AML-193 (cell line): ENCODE measurements around the gene STPG4.
A peak's percentile ranks its signal among the peaks of the same experiment; 100 is the strongest.
"Not testable (repeated sequence)": the region's sequence is repeated elsewhere in the genome, so short reads cannot be mapped to it uniquely, and the experiment has no call there.

Source experiments
- DNase-seq, 2 experiments: peaks; one replicate each; lab custom pipeline; 2025; lab: John Stamatoyannopoulos, UW

STPG4 gene

DNA sequence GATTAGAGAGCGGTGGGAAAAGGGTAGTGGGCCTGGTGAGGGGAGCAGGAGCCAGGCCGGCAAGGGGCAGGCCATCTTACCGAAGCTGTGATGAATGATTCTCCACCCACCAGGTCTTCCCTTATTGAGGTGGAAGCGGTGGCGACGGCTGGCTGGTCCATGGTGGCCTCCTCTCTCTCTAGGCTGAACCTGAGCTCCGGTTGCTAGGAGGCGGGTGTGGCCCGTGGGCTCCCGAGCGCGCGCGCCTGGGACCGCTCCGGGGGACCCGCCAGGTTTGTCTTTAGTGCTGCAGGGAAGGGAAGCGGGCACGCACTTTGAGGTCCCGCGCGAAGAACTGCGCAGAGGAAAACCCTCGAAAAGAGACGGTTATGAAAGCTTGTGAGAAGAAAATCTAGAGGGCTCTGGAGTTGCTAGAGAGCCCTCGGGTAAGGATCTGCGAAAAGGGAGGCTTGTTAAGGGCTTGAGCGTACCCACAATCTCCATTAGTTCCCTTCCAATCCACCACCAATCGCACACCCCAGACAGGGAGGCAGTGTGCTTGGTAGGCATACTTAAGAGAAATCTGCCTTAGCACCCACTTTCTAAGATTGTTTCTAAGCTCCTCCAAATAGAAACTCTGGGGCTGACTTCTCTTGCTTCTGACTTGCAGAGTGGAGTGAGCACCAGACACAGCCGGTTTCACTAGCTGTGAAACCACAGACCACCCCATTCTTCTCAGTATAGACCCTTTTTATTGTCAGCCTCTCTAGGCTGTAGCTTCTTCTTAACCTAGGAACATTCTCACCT, at the start of gene STPG4:
TSS of gene STPG4 (minus strand) at position 218 of the 786 bp plus-strand sequence. CDS start at position 161, 57 bp downstream.
- DNase-seq: no peak

GRCh38 chr2:47204691-47205090, 49.6 kb upstream of the STPG4 start:
- no peak for DNase-seq

GRCh38 chr2:47203995-47204394, 48.9 kb upstream of the STPG4 start:
- no peak for DNase-seq

- DNase-seq: no peak
Observed at GRCh38 chr2:47201224-47201623, 46.1 kb upstream of the STPG4 start.

- DNase-seq: no peak
Observed at GRCh38 chr2:47198985-47199451, 43.9 kb upstream of the STPG4 start.

DNA sequence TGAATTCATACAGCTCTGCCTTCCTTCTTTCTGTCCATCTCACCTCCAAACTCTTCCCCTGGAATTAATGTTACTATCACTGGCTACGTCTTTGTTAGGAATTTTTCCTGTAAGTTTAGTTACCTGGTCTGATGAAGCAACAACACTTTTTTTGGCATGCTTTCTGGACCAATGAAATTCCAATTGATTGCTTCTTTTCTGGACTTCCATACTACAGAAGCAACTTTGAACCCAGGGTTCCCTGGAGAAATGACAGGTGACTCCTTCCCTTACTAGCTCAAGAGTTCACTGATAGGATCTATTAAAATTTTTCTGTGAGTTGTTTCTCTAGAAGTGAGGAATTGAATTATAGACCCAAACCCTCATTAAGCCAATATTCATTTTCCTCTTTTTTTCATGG, 41.4 kb upstream of the STPG4 start:
- no peak for DNase-seq

DNA sequence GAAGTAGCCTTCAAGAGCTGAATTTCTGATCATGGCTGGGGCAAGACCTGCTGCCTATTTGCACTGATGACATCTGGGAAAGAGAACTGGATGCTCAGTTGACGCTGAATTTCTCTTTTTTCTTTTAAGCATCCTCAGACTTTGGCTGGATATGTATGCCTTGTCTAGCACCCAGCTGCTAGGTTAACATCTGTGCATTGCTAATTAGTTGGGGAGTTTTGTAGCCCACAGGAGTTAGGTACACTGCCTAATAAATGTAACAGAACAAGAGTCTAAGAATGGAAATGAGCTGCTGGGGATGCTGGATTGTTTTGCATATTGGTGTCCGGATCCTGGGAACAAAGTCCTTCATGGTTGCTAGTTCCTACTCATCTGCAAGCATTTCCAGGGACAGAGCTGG, 40.9 kb upstream of the STPG4 start:
- DNase-seq: no peak

- no peak for DNase-seq
Observed at GRCh38 chr2:47195148-47195547, 40.0 kb upstream of the STPG4 start.

DNA sequence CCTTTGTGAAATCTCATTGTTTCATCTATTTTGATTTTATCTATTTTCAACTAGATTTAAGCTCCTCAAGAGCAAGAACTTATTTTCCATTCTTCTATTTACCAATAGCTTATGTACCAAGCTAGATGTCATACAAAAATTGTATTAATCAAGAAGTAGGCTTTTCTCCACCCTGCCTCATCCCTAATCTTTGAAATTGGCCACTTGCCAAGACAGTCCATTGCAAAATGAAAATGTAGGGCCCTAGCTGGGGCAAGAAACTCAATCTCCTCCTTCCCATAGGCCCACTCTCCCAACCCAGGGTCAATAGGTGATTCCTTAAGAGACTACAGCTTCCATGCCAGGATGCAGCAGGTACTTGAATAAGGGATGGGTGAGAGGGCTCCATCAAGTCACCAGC, 39.3 kb upstream of the STPG4 start:
- DNase-seq: no peak

DNA sequence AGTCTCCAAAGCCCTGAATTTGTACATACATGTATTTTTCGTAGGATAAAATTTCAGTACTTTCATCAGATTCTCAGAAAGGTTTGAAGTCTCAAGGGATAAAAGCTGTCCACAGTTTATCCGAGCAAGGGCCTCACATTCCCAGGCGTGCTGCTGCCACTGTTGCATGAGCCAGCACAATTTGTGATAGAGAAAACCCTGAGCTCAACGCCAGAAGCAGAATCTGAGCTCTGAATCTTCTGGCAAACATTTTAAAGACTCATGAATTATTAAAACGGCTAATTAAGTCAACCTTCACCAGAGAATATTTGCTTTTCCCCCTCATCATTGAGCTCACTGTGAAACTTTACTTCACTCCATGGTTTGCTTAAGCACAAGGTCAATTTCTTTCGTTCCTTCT, 38.5 kb upstream of the STPG4 start:
- no peak for DNase-seq

- DNase-seq: no peak
Observed at GRCh38 chr2:47190188-47190881, 35.2 kb upstream of the STPG4 start.

- DNase-seq: no peak
Observed at GRCh38 chr2:47189635-47190034, 34.5 kb upstream of the STPG4 start.

DNA sequence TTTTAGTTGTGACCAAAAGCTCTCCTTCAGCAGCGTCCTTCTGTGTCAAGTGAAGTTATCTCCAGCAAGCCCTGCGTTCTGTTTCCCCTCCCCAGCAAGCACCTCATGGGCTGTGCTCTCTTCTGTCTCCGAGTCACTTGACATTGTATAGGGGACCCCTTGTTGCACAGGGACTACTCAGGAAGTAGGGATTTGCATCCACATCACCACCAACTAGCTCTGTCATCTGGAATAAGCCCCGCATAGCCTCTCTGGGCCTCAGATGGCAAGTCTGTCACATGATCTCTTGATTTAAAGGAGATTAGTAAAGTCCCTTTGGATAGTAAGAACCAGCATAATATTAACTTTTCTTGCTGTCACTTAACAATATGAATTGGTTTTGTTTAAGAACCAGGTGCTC, 32.0 kb upstream of the STPG4 start:
- no peak for DNase-seq

DNA sequence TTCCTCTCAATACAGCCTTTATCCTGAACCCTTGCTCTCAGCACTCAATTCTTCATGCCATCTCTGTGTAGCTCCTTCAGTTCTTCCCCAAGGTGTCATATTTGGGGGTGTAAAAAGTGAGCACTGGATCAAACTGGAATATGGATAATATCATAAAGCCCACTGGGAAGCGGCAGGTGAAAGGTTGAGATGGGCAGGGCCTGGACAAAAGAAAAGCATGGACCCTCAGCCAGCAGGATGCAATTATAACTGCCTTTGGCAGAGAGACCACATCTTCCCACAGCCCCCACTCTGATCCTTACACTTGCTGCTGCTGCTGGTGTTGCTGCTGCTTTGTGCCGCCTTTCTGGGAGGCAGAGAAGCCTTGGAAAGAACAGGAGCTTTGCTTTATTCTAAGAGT, 31.2 kb upstream of the STPG4 start:
- DNase-seq: no peak

DNA sequence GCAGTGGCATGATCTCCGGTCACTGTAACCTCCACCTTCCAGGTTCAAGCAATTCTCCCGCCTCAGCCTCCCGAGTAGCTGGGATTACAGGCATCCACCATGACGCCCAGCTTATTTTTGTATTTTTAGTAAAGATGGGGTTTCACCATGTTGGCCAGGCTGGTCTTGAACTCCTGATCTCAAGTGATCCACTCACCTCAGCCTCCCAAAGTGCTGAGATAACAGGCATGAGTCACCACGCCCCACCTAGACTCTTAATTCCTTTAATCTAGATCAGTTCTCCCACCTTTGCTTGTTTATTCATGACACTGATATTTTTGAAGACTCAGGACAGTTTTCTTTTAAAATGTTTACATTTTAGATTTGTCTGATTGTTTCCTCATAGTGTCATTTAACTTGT, 30.0 kb upstream of the STPG4 start:
- not testable (repeated sequence) for DNase-seq

- no peak for DNase-seq
Observed at GRCh38 chr2:47181176-47181575, 26.1 kb upstream of the STPG4 start.

DNA sequence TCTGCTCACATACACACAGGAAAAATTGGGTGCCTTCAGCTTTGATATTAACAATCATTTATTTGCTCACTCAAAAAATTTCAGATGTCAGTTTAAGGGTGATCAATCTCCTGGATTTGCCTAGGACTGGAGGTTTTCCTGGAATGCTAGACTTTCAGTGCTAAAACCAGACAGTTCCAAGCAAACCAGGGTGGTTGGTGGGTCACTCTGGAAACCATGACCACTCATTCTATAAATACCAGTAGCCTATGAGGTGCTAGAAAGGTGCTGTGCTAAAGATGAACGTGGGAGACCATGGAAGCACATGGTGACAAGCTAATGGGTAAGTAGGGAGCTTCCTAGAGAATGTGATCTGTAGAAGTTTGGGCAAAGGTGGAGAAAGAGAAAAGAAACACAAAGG, 25.4 kb upstream of the STPG4 start:
- DNase-seq: no peak

GRCh38 chr2:47179388-47179787, 24.3 kb upstream of the STPG4 start:
- DNase-seq: peak; percentile 69 to 77

- DNase-seq: no peak
Observed at GRCh38 chr2:47178341-47178740, 23.2 kb upstream of the STPG4 start.

DNA sequence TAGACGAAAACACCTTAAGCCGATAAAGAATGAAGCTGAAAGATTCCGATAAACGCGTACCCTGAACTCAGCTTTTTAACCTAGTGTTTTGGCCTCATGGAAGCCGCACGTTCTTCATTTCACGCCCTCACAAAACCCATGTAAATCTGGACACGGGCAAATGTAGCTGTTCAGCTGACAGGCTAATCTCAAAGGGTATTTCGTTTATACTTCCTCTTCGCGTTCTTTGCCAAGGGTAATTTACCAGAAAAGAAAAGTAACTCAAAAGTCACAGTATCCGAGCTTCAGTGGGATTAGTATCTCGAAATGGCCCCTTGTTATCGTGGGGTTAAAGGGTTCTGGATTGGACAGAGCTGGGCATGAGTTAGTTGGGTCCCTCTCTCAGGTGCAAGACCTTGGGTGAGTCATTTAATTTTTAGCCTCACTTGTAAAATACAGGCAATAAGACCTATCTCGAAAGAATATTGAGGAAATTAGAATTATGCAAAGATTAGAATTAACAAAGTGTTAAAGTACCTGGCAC, 22.0 kb upstream of the STPG4 start:
- peak; percentile 45 to 65 for DNase-seq

GRCh38 chr2:47174733-47175361, 19.7 kb upstream of the STPG4 start:
- DNase-seq: peak in 1 of 2 experiments; percentile 17

- DNase-seq: no peak
Observed at GRCh38 chr2:47173986-47174732, 19.1 kb upstream of the STPG4 start.
